Stimulated activated naive CD8-positive, alpha-beta T cell treated with anti-CD3 and anti-CD28 coated beads, Interleukin-15, Interleukin-2, amounts not matched to agents 100 U/mL and 50 U/mL, for 24 hours (primary cell): ENCODE measurements around the gene NMNAT2.
A peak's percentile ranks its signal among the peaks of the same experiment; 100 is the strongest.
"Not testable (repeated sequence)": the region's sequence is repeated elsewhere in the genome, so short reads cannot be mapped to it uniquely, and the experiment has no call there.

Experiments
- ATAC-seq: fragments of 150-1000 bp; cut with Tn5 transposase; one replicate; pipeline ENCODE4 v1.10.0; 2021
- DNase-seq: peaks from one replicate; pipeline ENCODE4 v3.0.0; 2021

NMNAT2 gene

DNA sequence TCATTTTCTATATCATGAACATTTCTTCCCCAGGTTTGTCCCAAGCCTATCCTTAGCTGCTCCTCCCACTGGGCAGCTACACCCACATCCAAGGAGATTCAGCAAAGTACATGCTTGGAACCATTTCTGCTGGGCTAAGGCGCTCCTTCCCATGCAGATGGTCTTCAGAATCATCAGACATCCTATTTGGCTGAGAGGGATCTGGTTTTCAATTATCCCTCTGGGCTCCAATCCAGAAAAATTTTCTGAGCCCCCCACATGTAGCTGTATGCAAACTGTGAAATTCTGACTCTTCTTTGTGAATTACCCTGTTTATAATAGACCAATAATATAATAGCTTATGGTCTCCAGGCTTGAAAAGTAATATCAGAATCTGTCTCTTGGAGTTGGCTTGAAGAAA, 132.9 kb downstream of the NMNAT2 start:
- ATAC-seq (no peak), DNase-seq (no peak)

DNA sequence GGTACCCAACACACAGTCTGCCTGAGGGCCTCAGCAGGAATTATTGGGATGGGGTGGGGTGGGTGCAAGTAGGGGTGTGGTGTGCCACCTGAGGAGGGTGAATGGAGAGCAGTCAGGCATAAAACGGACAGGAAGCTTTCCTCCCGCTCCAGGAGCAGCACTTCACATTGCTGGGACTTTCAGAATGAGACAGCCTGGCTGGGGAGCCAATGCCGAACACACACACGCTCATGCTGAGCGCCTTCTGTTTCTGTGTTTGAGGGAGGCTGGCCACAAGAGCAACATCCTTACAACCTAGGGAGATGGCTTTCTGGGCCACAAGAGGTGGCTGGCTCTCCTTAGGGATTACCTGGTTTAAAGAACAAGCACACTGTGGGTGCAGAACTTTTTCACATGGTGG, 134.1 kb downstream of the NMNAT2 start:
- DNase-seq (no peak), ATAC-seq (no peak)

DNA sequence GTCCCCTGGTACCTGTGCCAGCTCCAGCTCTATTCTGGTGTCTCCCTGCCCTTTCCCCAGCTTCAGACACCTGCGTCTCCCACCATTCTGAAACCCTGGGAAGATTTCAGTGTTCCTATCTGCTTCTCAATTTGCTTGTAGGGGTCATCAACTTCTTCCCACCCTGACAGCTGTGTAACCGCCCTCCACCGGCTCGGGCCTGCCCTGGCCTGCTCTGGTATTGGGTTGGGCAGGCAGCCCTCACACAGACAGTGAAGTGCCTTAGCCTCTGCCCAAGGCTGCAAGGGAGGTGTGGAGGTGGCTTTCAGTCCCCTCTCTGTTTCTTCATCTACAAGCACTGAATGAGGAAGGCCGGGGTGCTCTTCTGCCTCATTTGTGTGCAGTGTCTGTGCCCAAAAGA, 134.9 kb downstream of the NMNAT2 start:
- DNase-seq (no peak), ATAC-seq (no peak)

DNA sequence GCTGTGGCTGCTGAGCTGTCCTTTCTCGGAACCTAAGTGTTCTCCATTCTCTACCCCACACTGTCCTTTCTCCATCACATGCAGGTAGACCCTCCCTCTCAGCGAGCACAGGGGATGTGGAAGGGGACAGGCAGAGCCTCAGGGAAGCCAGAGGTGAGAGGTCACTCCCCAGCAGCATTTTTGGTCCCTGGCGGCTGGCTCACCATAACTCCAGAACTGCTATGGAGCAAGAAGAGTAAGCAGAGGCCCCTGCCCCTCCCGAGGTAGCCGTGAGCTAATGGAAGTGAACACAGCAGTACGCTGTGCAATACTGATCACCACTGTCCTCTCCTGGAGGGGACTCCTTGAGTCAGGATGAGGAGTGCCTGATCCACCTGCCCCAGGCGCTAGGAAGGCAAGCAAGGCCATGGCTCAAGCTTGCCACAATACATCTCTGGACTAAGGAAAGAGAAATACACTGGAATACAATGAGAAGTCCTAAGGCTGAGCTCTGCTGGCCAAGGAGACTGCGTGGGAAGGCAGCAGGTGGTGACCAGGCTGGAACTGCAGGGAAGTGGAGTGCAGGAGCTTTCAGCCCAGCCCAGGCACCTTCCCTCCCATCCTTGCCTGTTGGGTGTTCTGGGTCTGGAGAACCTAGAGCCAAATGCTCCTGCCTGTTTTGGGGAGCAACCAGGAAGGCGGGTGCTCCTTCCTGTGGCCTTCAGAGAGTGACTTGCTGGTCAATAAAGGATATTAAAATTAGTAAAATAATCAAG, 135.9 kb downstream of the NMNAT2 start:
- ATAC-seq (no peak), DNase-seq (no peak)

DNA sequence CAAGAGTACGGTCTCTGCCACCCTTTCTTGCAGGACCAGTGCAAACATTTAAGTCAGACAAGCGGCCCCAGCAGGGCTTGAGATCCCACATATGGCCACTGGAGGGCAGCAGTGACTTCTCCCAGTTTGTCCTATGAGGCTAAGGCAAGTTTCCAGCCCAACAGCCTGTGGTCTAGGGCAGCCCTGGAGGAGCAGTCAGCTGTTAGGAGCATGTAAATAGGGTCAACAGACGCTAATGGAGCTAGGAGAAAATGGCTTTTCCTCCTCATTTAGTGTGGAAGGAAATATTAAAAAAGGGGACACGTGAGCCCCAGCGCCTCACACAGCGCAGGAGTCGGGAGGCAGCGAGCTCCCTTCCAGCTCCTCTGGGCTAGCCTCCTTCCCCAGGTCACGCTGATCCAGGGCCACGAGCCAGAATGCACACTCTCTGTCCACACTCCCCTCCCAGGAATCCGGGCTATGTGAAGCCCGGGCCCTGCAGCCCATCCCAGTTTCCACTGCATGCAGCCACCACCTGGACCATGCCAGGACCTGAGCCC, 136.6 kb downstream of the NMNAT2 start:
- peak; percentile 77 for DNase-seq
- ATAC-seq: peak; percentile 62

DNA sequence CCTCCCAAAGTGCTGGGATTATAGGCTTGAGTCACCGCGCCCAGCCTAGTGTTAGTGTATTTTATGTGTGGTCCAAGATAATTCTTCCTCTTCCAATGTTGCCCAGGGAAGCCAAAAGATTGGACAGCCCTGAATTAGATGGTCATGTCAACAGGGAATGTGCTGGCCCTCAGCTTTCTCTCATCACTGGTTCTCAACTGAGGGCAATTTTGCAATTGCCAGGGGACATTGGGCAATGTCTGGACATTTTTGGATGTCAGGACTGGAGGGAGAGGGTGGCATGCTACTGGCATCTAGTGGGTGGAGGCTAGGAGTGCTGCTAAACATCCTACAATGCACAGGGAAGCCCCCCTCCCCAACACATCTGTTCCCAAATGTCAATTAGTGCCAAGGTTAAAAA, 137.1 kb downstream of the NMNAT2 start:
- no peak for ATAC-seq

DNA sequence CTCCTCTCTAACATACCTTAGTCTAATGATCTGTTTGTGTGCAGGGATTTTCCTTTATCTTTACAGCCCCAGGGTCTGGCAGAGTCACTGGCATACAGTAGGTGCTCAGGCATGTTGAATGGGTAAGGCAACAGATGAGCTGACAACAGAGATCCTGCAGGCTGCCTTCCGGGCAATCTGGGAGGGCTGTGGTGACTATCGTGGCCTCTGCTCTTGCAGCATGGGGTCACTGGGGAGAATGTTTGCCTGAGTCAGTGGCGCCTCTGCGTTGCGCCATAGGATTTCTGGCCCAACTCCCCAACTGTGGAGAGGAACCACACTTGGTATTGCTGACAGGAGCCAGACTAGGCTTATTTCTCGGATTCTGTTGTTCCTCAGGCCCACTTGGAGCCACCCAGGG, 138.3 kb downstream of the NMNAT2 start:
- no peak for ATAC-seq

More for the DNA sequence above, 137.1 kb downstream of the NMNAT2 start:
- DNase-seq: no peak

DNA sequence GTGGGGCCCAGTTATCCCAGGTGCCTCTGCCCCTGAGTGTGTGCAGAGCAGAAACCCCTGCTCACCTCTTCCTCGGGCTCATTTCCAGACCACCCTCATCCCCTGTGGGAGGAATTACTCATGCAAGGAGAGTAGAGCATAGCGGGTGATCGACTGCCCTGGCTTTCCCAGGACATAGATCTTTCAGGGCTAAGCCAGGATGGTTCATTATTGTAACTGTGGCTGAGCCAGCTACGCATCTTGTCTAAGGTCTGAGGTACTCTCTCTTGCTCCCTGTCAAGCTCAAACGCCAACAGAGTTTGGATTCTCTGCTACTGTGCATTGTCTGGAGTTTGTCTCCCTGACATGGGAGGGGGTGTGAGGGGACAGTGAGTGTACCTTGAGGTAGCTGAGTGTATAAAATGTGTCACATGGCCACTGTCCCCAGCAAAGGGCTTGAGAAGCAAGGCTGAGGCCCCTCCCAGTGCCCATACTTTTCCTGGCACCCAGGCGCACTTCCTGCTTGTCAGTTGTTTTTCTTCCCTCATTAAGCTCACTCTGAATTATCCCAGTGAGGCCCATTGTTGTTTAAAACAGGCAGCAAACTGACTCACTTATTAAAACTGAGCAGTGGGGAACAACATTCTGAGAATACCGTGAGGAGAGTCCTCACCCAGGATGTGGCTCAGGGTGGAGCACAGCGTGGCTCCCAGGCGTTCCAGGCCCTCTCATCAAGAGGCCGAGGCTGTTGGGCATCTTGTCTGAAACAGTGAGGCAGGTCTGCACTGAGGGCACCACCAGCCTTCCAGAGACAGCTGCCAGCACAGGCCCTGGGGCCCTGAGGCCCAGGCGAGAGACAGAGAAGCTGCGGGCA, 139.2 kb downstream of the NMNAT2 start:
- ATAC-seq (no peak), DNase-seq (no peak)

More for the DNA sequence above, 138.3 kb downstream of the NMNAT2 start:
- DNase-seq: no peak

DNA sequence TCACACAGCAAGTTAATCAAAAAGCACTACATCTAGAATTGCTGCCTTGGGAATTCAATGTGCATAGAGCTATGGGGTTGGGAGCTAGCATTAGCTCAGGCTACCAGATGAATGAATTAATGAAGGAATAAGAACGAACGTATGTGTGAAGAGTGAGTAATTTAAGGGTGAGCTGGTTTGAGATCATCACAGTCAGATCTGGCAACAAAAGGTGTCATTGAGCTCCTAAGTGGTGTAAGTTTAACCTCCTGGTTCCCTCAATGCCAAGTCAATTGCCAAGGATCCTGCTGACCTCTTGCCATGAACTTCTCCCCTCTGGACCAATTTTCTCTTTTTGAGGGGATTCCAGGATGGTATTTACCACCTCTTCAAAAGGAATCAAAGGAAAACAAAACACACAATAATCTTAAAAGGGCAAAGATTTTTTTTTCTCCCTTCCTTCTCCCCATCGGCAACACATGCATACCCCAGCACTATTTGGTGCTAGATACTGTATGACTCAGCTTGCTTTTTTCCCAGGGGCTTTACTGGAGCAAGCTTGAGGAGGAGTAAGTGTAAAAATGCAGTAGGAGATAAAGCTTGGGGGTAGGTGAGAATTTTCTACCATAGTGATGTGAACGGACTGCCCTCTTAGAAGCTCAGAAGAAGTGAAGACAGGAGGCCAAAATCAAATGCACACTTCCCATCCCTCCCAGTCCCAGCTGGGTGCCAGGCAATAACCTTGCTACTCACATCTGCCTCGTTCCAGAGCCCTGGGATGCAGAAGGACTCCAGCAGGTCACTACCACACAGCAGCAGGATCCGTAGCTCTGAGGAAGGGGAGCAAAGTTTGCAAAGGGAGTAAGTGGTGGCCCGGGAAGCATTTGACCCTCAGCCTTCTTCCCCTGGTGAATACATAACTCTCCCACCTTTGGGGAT, 140.1 kb downstream of the NMNAT2 start:
- no peak for DNase-seq

DNA sequence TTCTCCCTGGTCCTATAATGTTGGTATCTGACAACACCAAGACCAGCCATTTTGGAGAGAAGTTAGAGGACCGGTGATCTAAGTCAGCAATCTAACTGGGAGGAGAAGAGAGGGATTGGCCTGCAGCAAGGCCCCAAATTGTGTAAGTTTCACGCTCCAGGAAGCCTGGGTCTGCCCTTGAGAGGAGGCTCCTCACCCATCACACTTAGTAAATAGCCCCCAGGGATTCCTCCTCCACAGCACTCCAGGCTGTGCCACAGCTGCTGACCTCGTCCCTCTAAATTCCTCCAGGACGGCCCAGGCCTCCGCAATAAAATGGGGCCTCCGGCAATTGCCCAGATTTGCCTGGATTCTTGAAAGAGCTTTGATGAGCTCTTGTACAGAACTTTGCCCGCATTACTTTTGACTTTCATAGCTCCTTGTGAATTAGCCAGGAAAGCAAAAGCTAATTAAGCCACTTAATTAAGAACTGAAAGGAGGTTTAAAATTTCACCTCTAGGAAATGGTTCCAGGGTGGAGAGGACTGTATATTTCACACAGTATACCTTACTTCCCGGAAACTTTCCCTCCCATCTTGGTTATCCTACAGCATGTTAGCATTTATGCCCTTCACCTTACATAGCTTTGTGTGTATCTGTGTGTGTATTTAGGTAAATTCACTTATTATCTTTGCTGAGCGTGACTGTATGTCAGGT, 141.6 kb downstream of the NMNAT2 start:
- no peak for ATAC-seq
- DNase-seq: no peak

More for the DNA sequence above, 140.1 kb downstream of the NMNAT2 start:
- no peak for ATAC-seq

DNA sequence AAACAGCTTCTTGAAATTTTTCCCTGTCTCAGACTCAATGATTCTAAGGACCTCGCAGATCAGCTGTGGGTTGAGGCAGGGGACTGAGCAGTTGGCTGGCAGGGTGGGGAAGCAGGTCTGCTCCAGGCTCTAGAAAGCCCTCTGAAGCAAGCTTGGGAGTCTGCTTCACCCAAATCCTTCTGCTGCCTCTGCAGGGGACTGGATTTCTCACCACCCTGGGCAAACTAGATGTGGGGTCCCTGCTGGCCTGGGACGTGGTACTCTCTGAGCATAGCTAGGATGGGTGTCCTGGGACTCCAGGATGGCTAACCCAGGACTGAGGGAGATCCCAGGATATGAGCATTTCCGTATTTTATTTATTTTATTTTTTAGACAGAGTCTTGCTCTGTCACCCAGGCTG, 142.9 kb downstream of the NMNAT2 start:
- ATAC-seq: no peak
- no peak for DNase-seq

DNA sequence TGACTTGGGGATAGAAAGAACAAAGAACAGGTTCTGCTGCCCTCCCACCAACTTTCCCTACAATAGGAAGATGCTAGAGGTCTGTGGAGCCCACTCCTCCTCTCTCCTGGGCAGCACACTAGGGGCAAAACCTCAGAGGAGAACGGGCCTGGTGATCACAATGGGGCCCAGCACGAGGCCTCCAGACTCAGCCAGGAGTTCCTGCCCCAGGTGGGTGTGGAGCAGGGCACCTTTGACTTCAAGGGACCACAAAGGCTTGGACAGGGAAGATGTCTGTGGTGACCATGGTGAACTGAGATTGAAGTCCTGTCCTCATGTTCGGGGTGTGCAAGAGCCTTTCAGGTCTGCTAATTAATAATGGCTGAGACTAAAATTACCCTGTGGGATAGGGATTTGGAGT, 143.3 kb downstream of the NMNAT2 start:
- DNase-seq (no peak), ATAC-seq (no peak)

DNA sequence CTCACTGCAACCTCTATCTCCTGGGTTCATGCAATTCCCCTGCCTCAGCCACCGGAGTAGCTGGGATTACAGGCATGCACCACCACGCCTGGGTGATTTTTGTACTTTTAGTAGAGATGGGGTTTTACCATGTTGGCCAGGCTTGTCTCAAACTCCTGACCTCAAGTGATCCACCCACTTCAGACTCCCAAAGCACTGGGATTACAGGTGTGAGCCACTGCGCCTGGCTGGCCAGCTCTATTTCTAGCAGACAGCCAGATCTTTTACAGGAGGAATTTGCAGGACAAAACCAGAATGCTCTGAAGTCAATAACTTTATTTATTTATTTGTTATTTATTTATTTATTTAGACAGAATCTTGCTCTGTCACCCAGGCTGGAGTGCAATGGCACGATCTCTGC, 144.2 kb downstream of the NMNAT2 start:
- not testable (repeated sequence) for ATAC-seq, DNase-seq

DNA sequence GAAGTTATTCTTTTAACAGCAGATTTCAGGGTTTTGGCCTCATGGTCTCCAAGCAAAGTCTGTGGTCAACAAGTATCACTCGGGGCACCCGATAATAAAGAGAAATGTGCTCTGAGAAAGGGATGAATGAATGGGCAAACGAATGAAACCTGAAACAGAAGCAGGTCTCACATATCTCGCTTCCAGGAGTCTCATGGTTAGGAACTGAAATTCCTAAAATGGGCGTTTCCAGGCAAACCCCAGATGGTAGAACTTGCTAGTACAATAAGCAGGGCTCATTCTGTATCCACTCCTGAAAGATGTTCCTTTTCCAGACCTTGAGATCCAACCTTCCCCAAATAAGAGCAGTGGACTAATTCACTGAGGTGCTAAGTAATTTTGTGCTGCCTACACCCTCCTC, 144.9 kb downstream of the NMNAT2 start:
- DNase-seq: no peak
- ATAC-seq: no peak

DNA sequence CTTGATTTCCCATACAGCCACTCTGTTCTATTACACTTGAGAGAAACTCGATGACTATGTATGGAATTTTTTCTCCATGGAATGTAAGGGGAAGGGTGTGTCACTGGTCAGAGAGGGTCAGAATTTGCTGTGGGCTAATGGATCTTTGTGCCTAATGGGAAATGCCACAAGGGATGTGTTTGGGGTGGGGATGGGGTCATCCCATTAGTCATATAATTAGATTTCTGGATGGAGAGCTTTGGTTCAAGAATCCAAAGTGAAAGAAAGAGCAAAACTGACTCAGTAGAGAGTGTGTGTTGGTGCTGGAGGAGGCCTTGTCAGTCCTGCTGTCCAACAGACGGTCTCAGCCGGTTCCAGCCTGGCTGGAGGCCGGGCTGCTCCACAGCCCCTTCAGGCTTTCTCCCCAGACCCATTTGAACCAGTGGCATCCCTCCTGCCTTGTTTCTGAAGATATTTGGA, 145.8 kb downstream of the NMNAT2 start:
- no peak for DNase-seq
- no peak for ATAC-seq

DNA sequence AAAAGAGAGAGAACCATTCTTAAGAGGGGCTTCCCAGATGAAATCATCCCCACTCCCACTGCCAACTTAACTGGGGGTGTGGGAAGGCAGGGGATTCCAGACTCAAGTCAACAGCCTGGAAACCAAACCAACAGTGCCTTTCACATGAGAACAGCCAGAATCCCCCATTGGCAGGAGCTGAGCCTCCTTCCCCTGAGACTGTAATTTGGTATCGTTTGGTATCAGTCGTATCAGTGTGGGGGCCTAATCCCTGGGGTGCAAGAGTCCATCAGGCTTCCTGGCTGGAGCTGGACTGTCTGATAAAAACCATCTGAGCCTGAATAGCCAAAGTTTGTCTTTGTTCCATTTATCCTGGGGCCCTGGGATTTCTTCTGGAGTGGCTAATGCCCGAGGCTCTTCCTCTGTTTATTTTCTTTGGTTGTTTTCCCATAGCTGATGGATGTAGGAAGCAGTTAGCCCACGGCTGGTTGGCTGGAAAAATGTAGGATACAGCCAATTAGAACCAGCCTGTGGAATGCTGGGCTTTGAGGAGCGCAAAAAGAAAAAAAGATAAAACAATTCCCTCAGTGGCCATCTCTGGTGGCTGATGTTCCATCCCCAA, 147.5 kb downstream of the NMNAT2 start:
- no peak for ATAC-seq

DNA sequence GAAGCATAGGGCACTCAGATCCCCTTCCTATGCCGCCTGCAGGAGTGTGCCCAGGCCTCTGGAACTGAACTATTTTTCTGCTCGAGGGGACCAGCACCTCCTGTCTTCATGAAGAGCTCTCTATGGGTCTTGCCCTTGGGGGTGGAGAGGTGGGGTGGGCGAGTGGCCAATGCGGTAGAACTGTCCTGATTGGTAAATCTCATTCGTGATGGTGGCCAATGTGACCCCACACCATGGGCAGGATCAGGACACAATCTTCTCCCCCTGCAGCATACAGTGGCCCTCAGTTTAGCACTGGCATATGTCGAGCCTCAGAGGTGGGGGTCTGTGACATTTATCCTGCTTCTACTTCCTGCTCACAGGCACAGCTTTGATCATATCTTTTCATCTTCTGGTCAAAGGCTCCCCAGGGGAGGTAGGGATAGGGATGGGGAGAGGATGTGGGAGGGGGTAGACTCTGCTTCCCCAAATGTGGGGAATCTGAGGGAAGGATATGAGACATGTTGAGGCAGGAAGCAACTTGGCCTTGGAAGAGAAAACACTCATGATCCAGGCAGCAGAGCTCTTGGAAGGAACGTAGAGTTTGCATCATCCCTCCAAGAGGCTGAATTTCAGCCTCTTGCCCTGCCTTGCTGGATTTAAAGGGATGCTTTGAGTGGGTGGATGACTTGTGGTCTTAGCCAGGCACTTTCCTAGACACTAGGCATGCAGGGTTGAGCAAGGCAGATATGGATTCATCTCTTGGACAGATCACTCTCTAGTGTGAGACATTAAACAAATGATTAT, 150.3 kb downstream of the NMNAT2 start:
- ATAC-seq (no peak), DNase-seq (no peak)

More for the DNA sequence above, 147.5 kb downstream of the NMNAT2 start:
- DNase-seq: no peak

DNA sequence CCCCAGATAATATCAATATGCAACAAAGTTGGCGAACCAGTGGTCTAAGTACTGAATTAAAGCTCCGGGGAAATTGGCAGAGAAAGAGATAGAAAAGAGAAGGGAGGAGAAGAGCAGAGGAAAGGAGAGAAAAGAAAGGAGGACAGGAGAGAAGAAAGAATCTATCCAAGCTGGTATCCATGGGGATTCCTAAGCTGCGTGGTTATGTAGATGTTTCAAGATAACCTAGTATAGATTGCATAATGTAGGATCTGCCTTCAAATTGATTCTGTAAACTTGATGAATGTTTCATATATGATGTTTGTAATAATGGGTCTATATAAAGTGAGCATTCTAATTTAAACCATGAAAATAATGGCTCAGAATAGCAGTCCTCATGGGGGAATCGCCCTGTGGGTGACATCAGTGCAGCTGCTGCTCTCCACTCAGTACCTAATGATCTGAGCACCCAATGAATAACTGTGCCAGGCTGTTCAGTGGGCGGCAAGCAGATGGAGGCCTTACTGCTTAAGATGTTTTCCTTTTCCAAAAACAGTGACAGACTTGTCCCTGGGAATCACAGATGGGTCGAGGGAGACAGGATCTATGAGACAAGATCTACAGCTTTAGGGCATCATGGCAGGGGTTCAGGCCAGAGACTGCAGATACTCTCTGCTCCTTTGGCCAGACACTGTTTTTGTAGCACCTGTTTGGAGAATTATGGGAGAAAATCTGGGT, 154.1 kb downstream of the NMNAT2 start:
- DNase-seq (no peak), ATAC-seq (no peak)

DNA sequence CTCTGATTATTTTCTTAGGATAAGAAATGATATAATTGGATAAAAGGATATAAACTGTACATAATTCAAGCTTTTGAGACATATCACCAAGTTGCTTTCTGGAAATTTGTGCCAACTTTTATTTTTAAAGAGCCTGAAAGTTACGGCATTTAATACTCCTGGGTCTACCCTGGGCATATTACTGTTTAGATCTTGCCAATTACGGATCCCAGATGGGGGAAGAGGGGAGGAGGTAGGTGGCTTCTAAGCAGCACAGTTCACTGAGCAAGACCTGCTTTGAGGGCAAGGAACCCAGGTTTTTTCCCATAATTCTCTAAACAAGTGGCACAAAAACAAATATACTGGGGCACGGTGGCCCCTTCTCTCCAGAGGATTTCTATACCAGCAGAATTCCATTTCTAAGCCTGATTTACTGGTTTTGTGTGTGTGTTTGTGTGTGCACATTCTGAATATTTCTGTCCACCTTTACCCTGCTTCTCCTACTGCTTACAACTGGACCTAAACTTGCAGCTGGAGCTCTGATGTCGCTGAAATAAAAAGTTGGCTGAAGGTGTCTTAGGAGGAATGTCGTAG, 155.5 kb downstream of the NMNAT2 start:
- DNase-seq: no peak
- no peak for ATAC-seq
